ENCODE results near the gene CDK5.

Gene CDK5

DNA sequence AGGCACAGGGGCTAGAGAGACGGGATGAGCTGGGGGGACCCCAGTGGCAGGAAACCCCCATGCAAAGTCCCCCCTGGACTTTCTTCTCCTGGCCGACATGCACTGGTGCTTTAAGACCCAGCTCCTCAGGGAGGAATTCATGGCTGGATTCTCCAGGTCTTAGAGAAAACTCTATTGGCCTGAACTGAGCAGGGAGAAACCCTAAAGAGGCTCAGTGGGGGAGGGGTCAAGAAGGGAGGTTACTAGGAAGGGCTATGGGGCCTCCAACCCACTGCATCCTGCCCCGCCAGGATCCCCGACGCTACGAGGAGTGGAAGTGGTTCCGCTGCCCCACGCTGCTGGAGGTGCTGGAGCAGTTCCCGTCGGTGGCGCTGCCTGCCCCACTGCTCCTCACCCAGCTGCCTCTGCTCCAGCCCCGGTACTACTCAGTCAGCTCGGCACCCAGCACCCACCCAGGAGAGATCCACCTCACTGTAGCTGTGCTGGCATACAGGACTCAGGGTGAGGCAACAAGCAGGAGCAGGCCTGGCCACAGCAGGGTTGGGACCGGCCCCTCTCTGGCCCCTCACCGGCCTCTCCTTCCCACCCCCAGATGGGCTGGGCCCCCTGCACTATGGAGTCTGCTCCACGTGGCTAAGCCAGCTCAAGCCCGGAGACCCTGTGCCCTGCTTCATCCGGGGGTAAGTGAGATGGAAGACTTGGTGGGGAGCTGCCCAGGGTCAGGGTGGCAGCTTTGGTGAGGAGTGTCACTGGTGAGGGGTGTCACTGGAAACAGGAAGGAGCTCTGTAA lies 47.2 kb downstream of the CDK5 start:
- Mint-ChIP-seq H3K9me3 (peaks cover 0 to 1% of the 10 kb centered on the region in 2 donors), H3K36me3 (no peaks in the 10 kb centered on the region), H3K4me1 (peaks cover 22 to 38% of the 10 kb centered on the region in 2 donors), H3K27ac (no peak overlapping the region), H3K27me3 (peaks cover 26 to 57% of the 10 kb centered on the region in 2 donors), H3K4me3 (no peak overlapping the region)
- ATAC-seq (replicated peaks): no peak
- DNase-seq: no peak

DNA sequence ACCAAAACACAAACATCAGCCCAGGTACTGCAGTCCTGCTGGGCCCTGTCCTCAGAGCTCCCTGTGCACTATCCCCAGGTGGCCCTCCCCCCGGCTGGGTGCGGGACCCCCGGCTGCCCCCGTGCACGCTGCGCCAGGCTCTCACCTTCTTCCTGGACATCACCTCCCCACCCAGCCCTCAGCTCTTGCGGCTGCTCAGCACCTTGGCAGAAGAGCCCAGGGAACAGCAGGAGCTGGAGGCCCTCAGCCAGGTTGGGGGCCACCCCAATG lies 47.7 kb downstream of the CDK5 start:
- DNase-seq (no peak), ATAC-seq (replicated peaks) (no peak)
- Mint-ChIP-seq H3K27me3 (peaks cover 26 to 51% of the 10 kb centered on the region in 2 donors), H3K9me3 (peaks cover 0 to 1% of the 10 kb centered on the region in 2 donors), H3K4me3 (no peak overlapping the region), H3K4me1 (peaks cover 17 to 33% of the 10 kb centered on the region in 2 donors), H3K27ac (no peak overlapping the region), H3K36me3 (no peaks in the 10 kb centered on the region)

DNA sequence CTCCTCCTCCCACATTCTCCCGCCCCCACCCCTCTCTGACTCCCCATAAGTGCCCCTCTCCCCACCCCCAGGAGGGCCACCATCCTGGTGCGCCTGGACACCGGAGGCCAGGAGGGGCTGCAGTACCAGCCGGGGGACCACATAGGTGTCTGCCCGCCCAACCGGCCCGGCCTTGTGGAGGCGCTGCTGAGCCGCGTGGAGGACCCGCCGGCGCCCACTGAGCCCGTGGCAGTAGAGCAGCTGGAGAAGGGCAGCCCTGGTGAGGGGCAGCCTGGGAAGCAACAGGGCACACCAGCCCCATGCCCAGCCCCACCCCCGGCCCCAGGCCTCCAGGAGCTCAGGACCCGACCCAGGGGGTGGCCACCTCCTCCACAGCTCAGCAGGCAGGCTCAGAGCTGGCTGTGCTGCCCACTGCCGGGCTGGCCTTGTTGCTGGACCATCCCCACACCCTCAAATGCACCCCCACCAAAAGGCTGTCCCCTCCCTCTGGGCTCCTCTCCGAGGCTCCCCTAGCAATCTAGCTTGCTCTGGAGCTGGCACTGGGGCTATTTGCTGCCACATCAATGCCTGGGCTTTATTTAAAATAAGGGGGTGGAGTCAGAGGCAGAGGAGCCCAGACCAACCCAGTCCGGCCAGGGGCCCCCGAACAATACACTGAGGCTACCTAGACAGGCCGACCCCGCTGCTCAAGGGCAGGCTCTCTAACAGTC lies 48.2 kb downstream of the CDK5 start:
- no peak overlapping the region for H3K27ac Mint-ChIP-seq
- H3K4me1 Mint-ChIP-seq: peaks cover 16 to 28% of the 10 kb centered on the region in 2 donors
- H3K9me3 Mint-ChIP-seq: peaks cover 0 to 1% of the 10 kb centered on the region in 2 donors
- H3K4me3 Mint-ChIP-seq: no peak overlapping the region
- no peak for ATAC-seq (replicated peaks)
- DNase-seq: no peak
- peaks cover 26 to 51% of the 10 kb centered on the region in 2 donors for H3K27me3 Mint-ChIP-seq
- H3K36me3 Mint-ChIP-seq: no peaks in the 10 kb centered on the region

DNA sequence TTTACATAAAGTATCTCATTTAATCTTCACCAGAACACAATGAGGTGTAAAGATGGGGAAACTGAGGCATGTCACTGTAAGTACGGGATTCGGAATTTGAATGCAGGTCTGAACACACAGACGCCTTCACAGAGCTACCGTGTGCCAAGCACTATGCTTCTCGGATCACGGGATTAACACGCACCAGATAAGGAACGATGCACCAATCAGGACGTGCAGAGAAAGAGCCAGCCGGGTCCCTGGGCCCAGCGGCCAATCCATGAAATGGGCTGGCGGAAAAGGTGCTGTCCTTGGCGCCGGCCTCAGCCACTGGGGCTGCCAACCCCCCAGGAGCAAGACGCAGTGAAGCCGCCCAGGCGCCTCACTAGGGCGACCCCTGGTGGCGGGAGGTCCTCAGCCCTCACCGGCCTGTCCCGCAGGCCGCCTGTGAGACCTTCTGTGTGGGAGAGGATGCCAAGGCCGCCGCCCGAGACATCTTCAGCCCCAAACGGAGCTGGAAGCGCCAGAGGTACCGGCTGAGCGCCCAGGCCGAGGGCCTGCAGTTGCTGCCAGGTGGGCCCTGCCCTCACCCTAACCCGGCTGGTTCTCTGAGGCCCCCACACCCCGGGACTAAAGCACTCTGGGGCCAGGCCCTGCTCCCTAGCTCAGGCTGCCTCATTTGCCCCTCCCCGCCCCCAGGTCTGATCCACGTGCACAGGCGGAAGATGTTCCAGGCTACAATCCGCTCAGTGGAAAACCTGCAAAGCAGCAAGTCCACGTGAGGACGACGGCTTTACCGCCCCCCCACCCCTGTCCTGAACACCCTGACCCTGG lies 49.0 kb downstream of the CDK5 start:
- peak; percentile 77 to 78 for ATAC-seq (replicated peaks)
- Mint-ChIP-seq H3K4me3 (peak overlapping the region; percentile 62 to 69), H3K27ac (peak overlapping the region; percentile 71), H3K9me3 (no peaks in the 10 kb centered on the region), H3K36me3 (no peaks in the 10 kb centered on the region), H3K27me3 (peaks cover 22 to 46% of the 10 kb centered on the region in 2 donors), H3K4me1 (peaks cover 13 to 20% of the 10 kb centered on the region in 2 donors)
- peak; percentile 63 for DNase-seq

DNA sequence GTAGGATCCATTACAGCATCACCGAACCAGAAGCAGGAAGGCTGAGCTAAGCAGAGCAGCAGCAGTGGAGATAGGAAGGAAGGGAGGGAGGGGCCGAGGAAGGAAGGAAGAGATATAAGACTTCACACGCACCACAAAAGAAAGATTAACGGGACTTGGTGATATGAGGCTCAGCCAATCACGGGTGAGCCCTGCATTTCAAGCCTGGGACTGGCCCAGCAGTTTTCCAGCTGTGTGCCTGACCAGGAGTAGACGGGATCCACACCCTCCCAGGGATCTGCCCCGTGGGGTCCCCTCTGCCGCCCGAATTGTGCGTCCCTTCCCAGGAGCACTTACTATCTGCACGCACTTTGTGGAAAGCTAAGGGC lies 49.6 kb downstream of the CDK5 start:
- DNase-seq: no peak
- no peak for ATAC-seq (replicated peaks)
- H3K36me3 Mint-ChIP-seq: no peaks in the 10 kb centered on the region
- H3K4me3 Mint-ChIP-seq: peak overlapping the region; percentile 62 to 69
- H3K9me3 Mint-ChIP-seq: no peaks in the 10 kb centered on the region
- H3K27me3 Mint-ChIP-seq: peaks cover 22 to 52% of the 10 kb centered on the region in 2 donors
- peak overlapping the region; percentile 71 for H3K27ac Mint-ChIP-seq
- peaks cover 13 to 18% of the 10 kb centered on the region in 2 donors for H3K4me1 Mint-ChIP-seq

DNA sequence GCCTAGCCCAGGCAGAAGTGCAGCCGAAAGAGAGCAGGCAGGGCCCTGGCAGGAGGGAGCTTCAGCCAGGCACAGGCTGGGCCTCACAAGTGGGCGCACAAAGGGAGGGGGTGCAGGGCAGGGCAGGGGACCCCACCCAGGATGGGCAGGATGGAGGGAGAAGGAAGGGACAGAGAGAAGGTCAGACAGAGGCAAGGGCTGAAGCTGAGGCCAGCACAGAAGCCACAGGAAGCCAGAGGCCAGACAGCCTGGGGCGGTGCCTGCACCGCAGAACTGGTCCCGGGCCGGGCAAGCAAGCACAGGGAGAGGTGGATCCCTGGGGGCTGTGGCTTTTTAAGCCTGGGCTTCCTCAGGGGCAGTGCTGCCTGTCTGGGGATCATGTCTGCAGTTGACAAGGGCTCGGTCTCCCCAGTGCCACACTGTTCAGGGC lies 50.2 kb downstream of the CDK5 start:
- Mint-ChIP-seq H3K27ac (peak overlapping the region; percentile 32), H3K4me3 (peak overlapping the region in 1 of 2 donors; percentile 61), H3K4me1 (peaks cover 11% of the 10 kb centered on the region in 2 donors), H3K9me3 (no peaks in the 10 kb centered on the region), H3K27me3 (peaks cover 18 to 50% of the 10 kb centered on the region in 2 donors), H3K36me3 (no peaks in the 10 kb centered on the region)
- ATAC-seq (replicated peaks) (no peak), DNase-seq (no peak)

DNA sequence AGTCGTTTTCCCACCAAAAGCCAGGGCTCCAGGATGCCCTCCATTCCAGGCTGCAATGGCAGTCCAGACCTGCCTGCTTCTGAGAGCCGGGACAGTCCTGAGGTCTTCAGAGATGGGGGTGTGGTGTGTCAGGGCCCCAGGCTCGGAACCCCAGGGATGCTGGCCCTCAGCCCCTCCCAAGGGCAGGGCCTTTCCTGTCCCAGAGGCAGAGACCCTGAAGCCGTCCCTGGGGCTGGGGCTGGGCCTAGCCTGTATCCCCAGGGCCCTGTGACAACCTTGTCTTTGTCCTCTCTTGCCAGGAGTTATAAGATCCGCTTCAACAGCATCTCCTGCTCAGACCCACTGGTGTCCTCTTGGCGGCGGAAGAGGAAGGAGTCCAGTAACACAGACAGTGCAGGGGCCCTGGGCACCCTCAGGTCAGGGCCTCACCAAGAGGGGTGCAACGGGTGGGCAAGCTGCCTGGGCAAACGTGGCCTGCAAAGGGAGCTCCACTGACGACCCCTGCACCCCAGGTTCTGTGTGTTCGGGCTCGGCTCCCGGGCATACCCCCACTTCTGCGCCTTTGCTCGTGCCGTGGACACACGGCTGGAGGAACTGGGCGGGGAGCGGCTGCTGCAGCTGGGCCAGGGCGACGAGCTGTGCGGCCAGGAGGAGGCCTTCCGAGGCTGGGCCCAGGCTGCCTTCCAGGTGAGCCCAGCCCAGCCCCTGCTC lies 51.0 kb downstream of the CDK5 start:
- H3K9me3 Mint-ChIP-seq: no peaks in the 10 kb centered on the region
- no peak overlapping the region for H3K27ac Mint-ChIP-seq
- H3K36me3 Mint-ChIP-seq: no peaks in the 10 kb centered on the region
- DNase-seq (no peak), ATAC-seq (replicated peaks) (no peak)
- H3K4me1 Mint-ChIP-seq: peaks cover 9% of the 10 kb centered on the region in 2 donors
- peaks cover 13 to 49% of the 10 kb centered on the region in 2 donors for H3K27me3 Mint-ChIP-seq
- H3K4me3 Mint-ChIP-seq: no peak overlapping the region

DNA sequence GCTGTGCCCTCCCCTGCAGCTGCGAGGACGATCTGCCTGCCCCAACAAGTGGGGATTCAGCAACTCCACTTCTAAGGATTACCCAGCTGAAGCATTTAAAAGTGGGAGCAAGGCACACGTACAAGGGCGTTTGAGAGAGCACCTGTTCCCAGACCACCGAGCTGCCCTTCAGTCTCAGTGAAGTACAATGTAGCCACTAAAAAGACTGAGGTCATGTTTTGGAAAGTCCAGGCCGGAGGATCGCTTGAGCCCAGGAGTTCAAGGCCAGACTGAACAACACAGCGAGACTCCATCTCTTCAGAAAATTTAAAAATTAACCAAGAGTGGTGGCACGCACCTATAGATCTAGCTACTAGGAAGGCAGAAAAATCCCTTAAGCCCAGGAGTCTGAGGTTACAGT lies 52.1 kb downstream of the CDK5 start:
- Mint-ChIP-seq H3K27ac (no peak overlapping the region), H3K36me3 (no peaks in the 10 kb centered on the region)

More for the DNA sequence above, 52.1 kb downstream of the CDK5 start:
- H3K4me3 Mint-ChIP-seq: no peak overlapping the region
- peaks cover 4 to 7% of the 10 kb centered on the region in 2 donors for H3K4me1 Mint-ChIP-seq
- DNase-seq: no peak
- H3K9me3 Mint-ChIP-seq: no peaks in the 10 kb centered on the region
- no peak for ATAC-seq (replicated peaks)
- peaks cover 16 to 51% of the 10 kb centered on the region in 2 donors for H3K27me3 Mint-ChIP-seq

All from stimulated activated naive B cell treated with anti-CD40 and anti-IgM and Interleukin-4, amounts not matched to agents 10 μg/mL and 1 μg/mL and 100 μg/mL, for 72 hours (primary cell).